HCT116 (cell line): ENCODE results near the gene HRH3. TPM values are rescaled to one million over a fixed set of nuclear protein-coding genes. Genes with fewer than 3 reads are reported as not detected.

Source experiments
- ATAC-seq: fragments of 200-7000 bp; cut with Tn5 transposase; 2 replicates; pipeline ENCODE4 v1.9.1; 2020; ENCODE audit warnings: mild to moderate bottlenecking, moderate library complexity
- BruUV-seq: library from RNA; stranded (reverse); fragments of 400-500 nt; replicated peaks from 2 replicates; lab custom pipeline; 2021; lab: Mats Ljungman, UMichigan
- CTCF ChIA-PET: fragments of 300-600 bp; sonication (Branson Sonifier 250); formaldehyde crosslinking; loops from one replicate; lab custom pipeline; 2021; ENCODE audit warnings: antibody characterized with exemption; lab: Charles Lee
- POLR2A ChIA-PET: fragments of 300-600, 350-600 bp; sonication (Branson Sonifier 250); formaldehyde crosslinking; loops from one replicate; lab custom pipeline; 2021; ENCODE audit warnings: antibody characterized with exemption; lab: Charles Lee
- RAD21 ChIA-PET, 2 experiments: fragments of 300-600 bp; sonication (Branson Sonifier 250); formaldehyde crosslinking; loops; one replicate each; lab custom pipeline; 2023; ENCODE audit warnings: low total read pairs in 2 of 2; ENCODE audit not compliant: uncharacterized antibody in 2 of 2, unreplicated experiment in 2 of 2, low non-redundant PET in 1 of 2; lab: Charles Lee
- DNase-seq: peaks from one replicate; pipeline ENCODE4 v3.0.0-alpha.2; 2010; ENCODE audit warnings: low read depth, low spot score
- H2AFZ ChIP-seq: fragments of 200-600 bp; shearing (Covaris generic), sonication (generic); 2 replicates; pipeline ENCODE4 v1.6.1; 2017; ENCODE audit warnings: low read depth, mixed run types, mixed read lengths, antibody characterized with exemption, low read length; ENCODE audit not compliant: poor library complexity, severe bottlenecking
- H3K27ac ChIP-seq: 2 replicates; pipeline ENCODE4 v1.5.1; 2012; ENCODE audit warnings: low read depth, low read length
- H3K27me3 ChIP-seq: fragments of 200-600 bp; sonication (generic); 2 replicates; pipeline ENCODE4 v1.6.1; 2016; ENCODE audit warnings: mixed run types, low read length, mixed read lengths; ENCODE audit not compliant: insufficient read depth
- H3K36me3 ChIP-seq, 2 experiments: fragments of 200-500 bp in 1 of 2; fragments of 200-600 bp in 1 of 2; sonication (Bioruptor generic) in 1 of 2; sonication (generic) in 1 of 2; 2 replicates each; pipeline versions ENCODE4 v1.5.1 to v1.6.1; 2014 to 2016; ENCODE audit warnings: low read length in 2 of 2, inconsistent platforms in 1 of 2, mixed read lengths in 1 of 2, mixed run types in 1 of 2; ENCODE audit not compliant: insufficient read depth in 2 of 2, control insufficient read depth in 1 of 2
- H3K4me1 ChIP-seq, 2 experiments: fragments of 200-600 bp in 1 of 2; sonication (generic) in 1 of 2; 2 replicates each; pipeline versions ENCODE4 v1.5.1 to v1.6.1; 2012 to 2017; ENCODE audit warnings: low read length in 2 of 2, inconsistent platforms in 1 of 2, mild to moderate bottlenecking in 1 of 2, mixed read lengths in 1 of 2, mixed run types in 1 of 2, moderate library complexity in 1 of 2; ENCODE audit not compliant: insufficient read depth in 2 of 2, control insufficient read depth in 1 of 2
- H3K4me2 ChIP-seq: fragments of 200-600 bp; sonication (generic); 2 replicates; pipeline ENCODE4 v1.6.1; 2017; ENCODE audit warnings: mixed run types, low read length, mixed read lengths
- H3K4me3 ChIP-seq, 2 experiments: fragments of 200-600 bp in 1 of 2; sonication (generic) in 1 of 2; replicated peaks in 1 of 2; 2 replicates each; pipeline ENCODE4 v1.5.1; 2011 to 2016; ENCODE audit warnings: low read length in 2 of 2, control low read depth in 1 of 2, low read depth in 1 of 2, mild to moderate bottlenecking in 1 of 2, mixed read lengths in 1 of 2, mixed run types in 1 of 2
- H3K79me2 ChIP-seq: fragments of 200-600 bp; sonication (generic); 2 replicates; pipeline ENCODE4 v1.6.1; 2017; ENCODE audit warnings: mild to moderate bottlenecking, mixed run types, low read length, moderate library complexity, mixed read lengths; ENCODE audit not compliant: insufficient read depth
- H3K9ac ChIP-seq: fragments of 200-600 bp; sonication (generic); 2 replicates; pipeline ENCODE4 v1.6.1; 2016; ENCODE audit warnings: low read length, mixed read lengths
- H3K9me2 ChIP-seq: fragments of 200-600 bp; sonication (generic), shearing (Covaris generic); 2 replicates; pipeline ENCODE4 v1.6.1; 2017; ENCODE audit warnings: mixed run types, mild to moderate bottlenecking, moderate library complexity; ENCODE audit not compliant: insufficient read depth
- H3K9me3 ChIP-seq, 2 experiments: fragments of 200-500 bp in 1 of 2; fragments of 200-600 bp in 1 of 2; sonication (Bioruptor generic) in 1 of 2; sonication (generic) in 1 of 2; 2 replicates each; pipeline ENCODE4 v1.6.1; 2014 to 2017; ENCODE audit warnings: low read length in 2 of 2, mixed read lengths in 2 of 2, inconsistent platforms in 1 of 2, low read depth in 1 of 2, mild to moderate bottlenecking in 1 of 2, mixed run types in 1 of 2, moderate library complexity in 1 of 2; ENCODE audit not compliant: control insufficient read depth in 1 of 2, insufficient read depth in 1 of 2
- H4K20me1 ChIP-seq: fragments of 200-600 bp; sonication (generic), shearing (Covaris generic); 2 replicates; pipeline ENCODE4 v1.6.1; 2017; ENCODE audit warnings: mixed run types, mild to moderate bottlenecking, moderate library complexity; ENCODE audit not compliant: insufficient read depth
- ATF3 ChIP-seq: IDR thresholded peaks from 2 replicates; pipeline ENCODE4 v1.6.1; 2012
- CBX3 ChIP-seq: IDR thresholded peaks from 2 replicates; pipeline ENCODE4 v1.6.1; 2012; ENCODE audit warnings: low read depth
- CEBPB ChIP-seq: IDR thresholded peaks from 2 replicates; pipeline ENCODE4 v1.6.1; 2012; ENCODE audit warnings: low read depth
- CTCF ChIP-seq, 3 experiments: fragments of 200-600 bp in 1 of 3; sonication (generic) in 1 of 3; IDR thresholded peaks in 2 of 3; conservative IDR thresholded peaks in 1 of 3; 2 replicates each; pipeline ENCODE4 v1.5.1; 2012 to 2017; ENCODE audit warnings: low read depth in 2 of 3, low read length in 2 of 3, antibody characterized with exemption in 1 of 3, borderline replicate concordance in 1 of 3, control low read depth in 1 of 3, mild to moderate bottlenecking in 1 of 3, mixed read lengths in 1 of 3, mixed run types in 1 of 3, moderate library complexity in 1 of 3; ENCODE audit not compliant: insufficient read depth in 1 of 3
- ELF1 ChIP-seq: IDR thresholded peaks from 2 replicates; pipeline ENCODE4 v1.6.1; 2012; ENCODE audit warnings: low read depth, borderline replicate concordance
- EZH2 ChIP-seq: fragments of 200-600 bp; sonication (generic); IDR thresholded peaks from 2 replicates; pipeline ENCODE4 v1.6.1; 2017; ENCODE audit warnings: antibody characterized with exemption, mixed run types
- EZH2phosphoT487 ChIP-seq: fragments of 200-600 bp; IDR thresholded peaks from 2 replicates; pipeline ENCODE4 v1.6.1; 2018; ENCODE audit warnings: antibody characterized with exemption, borderline replicate concordance
- JUND ChIP-seq: IDR thresholded peaks from 2 replicates; pipeline ENCODE4 v1.6.1; 2012
- MAX ChIP-seq: IDR thresholded peaks from 2 replicates; pipeline ENCODE4 v1.6.1; 2012
- POLR2A ChIP-seq: IDR thresholded peaks from 2 replicates; pipeline ENCODE4 v1.7.0; 2011; ENCODE audit warnings: borderline replicate concordance; ENCODE audit not compliant: insufficient read depth, insufficient read length; ENCODE audit errors: extremely low read depth
- POLR2AphosphoS5 ChIP-seq: IDR thresholded peaks from 2 replicates; pipeline ENCODE4 v1.6.1; 2011; ENCODE audit warnings: mild to moderate bottlenecking, low read depth, low read length, moderate library complexity
- RAD21 ChIP-seq: IDR thresholded peaks from 2 replicates; pipeline ENCODE4 v1.6.1; 2012; ENCODE audit warnings: low read depth, mild to moderate bottlenecking
- REST ChIP-seq: IDR thresholded peaks from 2 replicates; pipeline ENCODE4 v1.6.1; 2012; ENCODE audit warnings: low read depth
- SIN3A ChIP-seq: IDR thresholded peaks from 2 replicates; pipeline ENCODE4 v1.6.1; 2012; ENCODE audit warnings: low read depth
- SP1 ChIP-seq: IDR thresholded peaks from 2 replicates; pipeline ENCODE4 v1.6.1; 2012; ENCODE audit warnings: low read depth
- TCF7L2 ChIP-seq: IDR thresholded peaks from 2 replicates; pipeline ENCODE4 v1.7.0; 2011; ENCODE audit warnings: borderline replicate concordance, inconsistent platforms; ENCODE audit not compliant: insufficient read depth, insufficient read length; ENCODE audit errors: extremely low read depth
- YY1 ChIP-seq: IDR thresholded peaks from 2 replicates; pipeline ENCODE4 v1.6.1; 2011; ENCODE audit warnings: low read length, low read depth, moderate library complexity, mild to moderate bottlenecking; ENCODE audit not compliant: insufficient replicate concordance; ENCODE audit errors: extremely low read depth
- ZBTB33 ChIP-seq: IDR thresholded peaks from 2 replicates; pipeline ENCODE4 v1.6.1; 2011; ENCODE audit warnings: mild to moderate bottlenecking, low read length, moderate library complexity; ENCODE audit not compliant: insufficient replicate concordance; ENCODE audit errors: extremely low read depth
- ZFX ChIP-seq: fragments of 450-650 bp; IDR thresholded peaks from 2 replicates; pipeline ENCODE4 v1.6.1; 2017
- ZNF274 ChIP-seq: fragments of 200-500 bp; sonication (Bioruptor generic); IDR thresholded peaks from 2 replicates; pipeline ENCODE4 v1.6.1; 2014; ENCODE audit warnings: mild to moderate bottlenecking, low read depth, low read length, inconsistent platforms
- intact Hi-C: fragments of 100-400 bp; cut with micrococcal nuclease; formaldehyde crosslinking; loops from 2 replicates; pipeline ENCODE4 v1.10.0; 2022
- total RNA-seq: library from RNA; stranded (reverse); gene quantifications from one replicate; pipeline ENCODE4 v1.2.1, GENCODE V29; 2021; ENCODE audit not compliant: unreplicated experiment

HRH3 gene
- total RNA-seq, 1 experiment from 2014 or later = not detected

- Histone ChIP-seq H2AFZ (no peak overlapping the region), H3K79me2 (peaks cover 49% of the 10 kb centered on the region), H4K20me1 (no peaks in the 10 kb centered on the region), H3K9me3 (no peaks in the 10 kb centered on the region), H3K4me2 (peak overlapping the region; percentile 78), H3K36me3 (peaks cover 0 to 2% of the 10 kb centered on the region in 2 experiments; a peak in 2 of 4 replicates), H3K9ac (peak overlapping the region; percentile 99), H3K4me3 (peak overlapping the region; percentile 68 to 84), H3K9me2 (no peaks in the 10 kb centered on the region), H3K4me1 (peaks cover 6 to 17% of the 10 kb centered on the region in 2 experiments; a peak in 3 of 4 replicates), H3K27me3 (no peaks in the 10 kb centered on the region), H3K27ac (peak overlapping the region; percentile 92)
- BruUV-seq = TSS peak; percentile 84
- RAD21 ChIA-PET = no interaction called here
- intact Hi-C loops = loop anchor here (2.0 kb wide), 1 partner anchor 21 kb away; no protein-coding TSS in a partner anchor
- CTCF ChIA-PET = no interaction called here
- POLR2A ChIA-PET = no interaction called here
- ATAC-seq (no peak), DNase-seq (no peak)
- TF ChIP-seq EZH2phosphoT487 (no peak), CEBPB (no peak), SP1 (no peak), TCF7L2 (no peak), YY1 (no peak), JUND (no peak), MAX (no peak), POLR2AphosphoS5 (no peak), ZNF274 (no peak), EZH2 (no peak), CTCF (IDR thresholded peaks at IDR 0.05 in 2 of 3, conservative IDR thresholded peaks at IDR 0.05 in 1 of 3; ENCODE audit: borderline replicate concordance in 1 of 3, insufficient read depth in 1 of 3, low read depth in 2 of 3, low read length in 2 of 3) (no peak), CBX3 (no peak), ATF3 (no peak), ELF1 (no peak), POLR2A (no peak), ZFX (no peak), RAD21 (no peak), REST (no peak), SIN3A (no peak), ZBTB33 (no peak)
Measured at GRCh38 chr20:62181808-62182207, 38.3 kb downstream of the HRH3 start.
